Endothelial cell of umbilical vein (primary cell): Measurements from ENCODE around the gene BMPR1B. TPM values are rescaled to one million over a fixed set of nuclear protein-coding genes. Genes with fewer than 3 reads are reported as not detected.

Experiments
- BruUV-seq: library from RNA; stranded (reverse); fragments of 400-500 nt; replicated peaks from 2 replicates; lab custom pipeline; 2021; lab: Mats Ljungman, UMichigan
- CTCF ChIA-PET: fragments of 300-600, 350-600 bp; sonication (Branson Sonifier 250); formaldehyde crosslinking; loops from one replicate; lab custom pipeline; 2021; ENCODE audit warnings: antibody characterized with exemption, inconsistent platforms; lab: Charles Lee
- POLR2A ChIA-PET: fragments of 300-600, 350-600 bp; sonication (Branson Sonifier 250); formaldehyde crosslinking; loops from one replicate; lab custom pipeline; 2021; ENCODE audit warnings: antibody characterized with exemption, inconsistent platforms; lab: Charles Lee
- DNase-seq: peaks from one replicate; pipeline ENCODE4 v3.0.0-alpha.2; 2011; ENCODE audit warnings: low read depth, low spot score
- FAIRE-seq: peaks from 2 replicates; lab custom pipeline; 2011; peaks lifted over from hg19 to GRCh38; lab: Jason Lieb, UNC
- H2AFZ ChIP-seq: 2 replicates; pipeline ENCODE4 v1.6.0; 2012; ENCODE audit warnings: low read depth, low read length, control low read depth, inconsistent platforms
- H3K27ac ChIP-seq: 2 replicates; pipeline ENCODE4 v1.5.1; 2011; ENCODE audit warnings: low read depth, mild to moderate bottlenecking, control low read depth, low read length, moderate library complexity; ENCODE audit not compliant: insufficient read depth
- H3K27me3 ChIP-seq, 2 experiments: 2 replicates each; pipeline versions ENCODE4 v1.6.0 to v1.6.1; 2011; ENCODE audit warnings: low read length in 2 of 2, mixed read lengths in 1 of 2; ENCODE audit not compliant: control insufficient read depth in 2 of 2, insufficient read depth in 2 of 2
- H3K36me3 ChIP-seq, 2 experiments: 2 replicates in 1 of 2; 3 replicates in 1 of 2; pipeline ENCODE4 v1.5.1; 2011; ENCODE audit warnings: low read length in 2 of 2, mild to moderate bottlenecking in 1 of 2, moderate library complexity in 1 of 2; ENCODE audit not compliant: control insufficient read depth in 2 of 2, insufficient read depth in 2 of 2; ENCODE audit errors: extremely low read depth in 1 of 2
- H3K4me1 ChIP-seq: 3 replicates; pipeline ENCODE4 v1.5.1; 2011; ENCODE audit warnings: mild to moderate bottlenecking, low read length; ENCODE audit not compliant: control insufficient read depth, insufficient read depth; ENCODE audit errors: extremely low read depth
- H3K4me2 ChIP-seq: 2 replicates; pipeline ENCODE4 v1.6.1; 2011; ENCODE audit warnings: low read length, control low read depth, mixed read lengths; ENCODE audit not compliant: insufficient read depth
- H3K4me3 ChIP-seq, 3 experiments: fragments of 200-600 bp in 1 of 3; sonication (generic), shearing (Covaris generic) in 1 of 3; replicated peaks in 1 of 3; 2 replicates each; pipeline ENCODE4 v1.5.1; 2011 to 2016; ENCODE audit warnings: control low read depth in 3 of 3, low read length in 3 of 3, mild to moderate bottlenecking in 2 of 3, inconsistent platforms in 1 of 3, low read depth in 1 of 3, moderate library complexity in 1 of 3; ENCODE audit not compliant: insufficient read depth in 1 of 3
- H3K79me2 ChIP-seq: 2 replicates; pipeline ENCODE4 v1.6.0; 2012; ENCODE audit warnings: low read length, inconsistent platforms; ENCODE audit not compliant: control insufficient read depth, insufficient read depth
- H3K9ac ChIP-seq: replicated peaks from 2 replicates; pipeline ENCODE3; 2011; ENCODE audit warnings: low read length, control low read depth; ENCODE audit not compliant: insufficient read depth; ENCODE audit errors: extremely low read depth
- H3K9me1 ChIP-seq: replicated peaks from 3 replicates; pipeline ENCODE4 v1.6.0; 2011; ENCODE audit warnings: mild to moderate bottlenecking, low read length; ENCODE audit not compliant: control insufficient read depth, insufficient read depth; ENCODE audit errors: extremely low read depth
- H3K9me3 ChIP-seq: replicated peaks from 2 replicates; pipeline ENCODE4 v1.5.1; 2012; ENCODE audit warnings: low read length, inconsistent platforms; ENCODE audit not compliant: control insufficient read depth, insufficient read depth
- H4K20me1 ChIP-seq: replicated peaks from 2 replicates; pipeline ENCODE3; 2011; ENCODE audit warnings: mild to moderate bottlenecking, low read length; ENCODE audit not compliant: control insufficient read depth, insufficient read depth; ENCODE audit errors: extremely low read depth
- CTCF ChIP-seq, 2 donors: IDR thresholded peaks; 1 replicate in 1 of 2; 2 replicates in 1 of 2; pipeline ENCODE4 v1.5.1; 2011; ENCODE audit warnings: low read length in 2 of 2, mild to moderate bottlenecking in 2 of 2, moderate library complexity in 2 of 2, control low read depth in 1 of 2, inconsistent platforms in 1 of 2, low read depth in 1 of 2; ENCODE audit not compliant: insufficient read depth in 1 of 2; ENCODE audit errors: extremely low read depth in 1 of 2
- EZH2 ChIP-seq: IDR thresholded peaks from 2 replicates; pipeline ENCODE4 v1.6.1; 2012; ENCODE audit warnings: borderline replicate concordance, low read depth, mild to moderate bottlenecking, moderate library complexity, low read length, inconsistent platforms; ENCODE audit not compliant: severe bottlenecking
- FOS ChIP-seq: IDR thresholded peaks from 2 replicates; pipeline ENCODE4 v1.6.1; 2011; ENCODE audit warnings: mild to moderate bottlenecking, low read length, moderate library complexity, borderline replicate concordance; ENCODE audit not compliant: insufficient read depth
- GATA2 ChIP-seq: IDR thresholded peaks from 2 replicates; pipeline ENCODE4 v1.7.0; 2011; ENCODE audit warnings: low read depth, mild to moderate bottlenecking, moderate library complexity, mixed read lengths, low read length; ENCODE audit not compliant: insufficient read length, insufficient read depth
- JUN ChIP-seq: IDR thresholded peaks from 2 replicates; pipeline ENCODE4 v1.6.1; 2011; ENCODE audit warnings: borderline replicate concordance, low read depth; ENCODE audit not compliant: insufficient read length, insufficient read depth
- MYC ChIP-seq: IDR thresholded peaks from one replicate; pipeline ENCODE4 v1.6.1; 2011; ENCODE audit warnings: mild to moderate bottlenecking, low read depth, low read length
- POLR2A ChIP-seq: IDR thresholded peaks from 2 replicates; pipeline ENCODE4 v1.6.1; 2012; ENCODE audit warnings: low read depth, mild to moderate bottlenecking, control low read depth, low read length
- POLR2AphosphoS5 ChIP-seq: IDR thresholded peaks from 2 replicates; pipeline ENCODE4 v1.6.1; 2012; ENCODE audit warnings: low read depth, mild to moderate bottlenecking, control low read depth, low read length, moderate library complexity; ENCODE audit not compliant: insufficient read depth
- dilution Hi-C: fragments of 300-500 bp; cut with MboI; formaldehyde crosslinking; loops from one replicate; pipeline ENCODE4 v1.15.0; 2019; ENCODE audit warnings: low sequenced_read_pairs; ENCODE audit not compliant: extremely low pct_ligation_motif_present
- intact Hi-C: fragments of 100-400 bp; cut with micrococcal nuclease; formaldehyde crosslinking; loops from one replicate; pipeline ENCODE4 v1.10.0; 2022
- polyA plus RNA-seq, 4 experiments: library from polyadenylated mRNA; depleted of rRNA in 3 of 4; stranded (reverse) in 3 of 4; unstranded in 1 of 4; fragments of >200 nt; gene quantifications; 2 replicates each; pipeline versions ENCODE4 v1.2.1 to v1.2.3, GENCODE V29; 2011 to 2012; ENCODE audit warnings: missing spikeins in 1 of 4
- total RNA-seq: library from RNA; stranded (reverse); gene quantifications from 2 replicates; pipeline ENCODE4 v1.2.3, GENCODE V29; 2021
- TF ChIP-seq, protein P1 (sequence below): IDR thresholded peaks from 2 replicates; pipeline ENCODE4 v1.6.1; 2011; ENCODE audit not compliant: insufficient read depth, insufficient read length

Gene BMPR1B
- total and polyA plus RNA-seq, 2 donors (not counting 3 experiments of a cell fraction or from before 2014, with no cell fraction given): 0.28 to 2.1 TPM

GRCh38 chr4:94895081-94895480 is 137.3 kb downstream of the BMPR1B start:
- H3K27ac ChIP-seq: no peak overlapping the region
- H3K4me2 ChIP-seq: no peak overlapping the region
- H3K9me1 ChIP-seq: no peaks in the 10 kb centered on the region
- BruUV-seq: no TSS peak
- H4K20me1 ChIP-seq: no peaks in the 10 kb centered on the region
- no peaks in the 10 kb centered on the region for H3K27me3 ChIP-seq
- H3K79me2 ChIP-seq: no peaks in the 10 kb centered on the region
- H3K36me3 ChIP-seq: no peaks in the 10 kb centered on the region
- ChIA-PET CTCF (no interaction called here), POLR2A (no interaction called here)
- DNase-seq (no peak), FAIRE-seq (no peak)
- H3K4me1 ChIP-seq: peaks cover 8% of the 10 kb centered on the region
- intact Hi-C loops: no loop called here
- no peak overlapping the region for H3K9ac ChIP-seq
- H2AFZ ChIP-seq: no peak overlapping the region
- dilution Hi-C loops: no loop called here
- TF ChIP-seq JUN (no peak), CTCF (IDR thresholded peaks at IDR 0.05; ENCODE audit: extremely low read depth in 1 of 2, insufficient read depth in 1 of 2, low read depth in 1 of 2, low read length in 2 of 2) (no peak)
- TF ChIP-seq, protein P1, sequence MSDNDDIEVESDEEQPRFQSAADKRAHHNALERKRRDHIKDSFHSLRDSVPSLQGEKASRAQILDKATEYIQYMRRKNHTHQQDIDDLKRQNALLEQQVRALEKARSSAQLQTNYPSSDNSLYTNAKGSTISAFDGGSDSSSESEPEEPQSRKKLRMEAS: no peak
- H3K4me3 ChIP-seq: no peak overlapping the region
- H3K9me3 ChIP-seq: no peaks in the 10 kb centered on the region

GRCh38 chr4:94897023-94897422 is 139.3 kb downstream of the BMPR1B start:
- peak overlapping the region; percentile 9 for H3K4me2 ChIP-seq
- H3K27ac ChIP-seq: no peak overlapping the region
- H2AFZ ChIP-seq: no peak overlapping the region
- intact Hi-C loops: no loop called here
- H3K4me1 ChIP-seq: peaks cover 8% of the 10 kb centered on the region
- FAIRE-seq: no peak
- H3K79me2 ChIP-seq: no peaks in the 10 kb centered on the region
- TF ChIP-seq POLR2AphosphoS5: peak; percentile 22
- no peak for TF ChIP-seq JUN
- peak; percentile 83 for TF ChIP-seq GATA2
- TF ChIP-seq FOS: peak; percentile 27
- TF ChIP-seq EZH2: no peak
- TF ChIP-seq CTCF (IDR thresholded peaks at IDR 0.05; ENCODE audit: extremely low read depth in 1 of 2, insufficient read depth in 1 of 2, low read depth in 1 of 2, low read length in 2 of 2): no peak
- no peak for TF ChIP-seq MYC
- TF ChIP-seq, protein P1: no peak
- TF ChIP-seq POLR2A: no peak
- no TSS peak for BruUV-seq
- dilution Hi-C loops: no loop called here
- H3K9me3 ChIP-seq: no peaks in the 10 kb centered on the region
- H3K9me1 ChIP-seq: no peaks in the 10 kb centered on the region
- H3K4me3 ChIP-seq: no peak overlapping the region
- H4K20me1 ChIP-seq: no peaks in the 10 kb centered on the region
- DNase-seq: peak; percentile 81
- no peaks in the 10 kb centered on the region for H3K27me3 ChIP-seq
- POLR2A ChIA-PET: no interaction called here
- H3K36me3 ChIP-seq: no peaks in the 10 kb centered on the region
- CTCF ChIA-PET: interaction anchor here (1.6 to 2.1 kb wide), 2 partner anchors 10 to 14 kb away, joined by 4 to 6 read pairs; no protein-coding TSS in a partner anchor
- no peak overlapping the region for H3K9ac ChIP-seq
